Measurements from ENCODE around the gene BTBD2. TPM values are rescaled to one million over a fixed set of nuclear protein-coding genes. Genes with fewer than 3 reads are reported as not detected.

The BTBD2 gene
- total RNA-seq, 1 experiment from 2014 or later: 65.3 TPM

DNA sequence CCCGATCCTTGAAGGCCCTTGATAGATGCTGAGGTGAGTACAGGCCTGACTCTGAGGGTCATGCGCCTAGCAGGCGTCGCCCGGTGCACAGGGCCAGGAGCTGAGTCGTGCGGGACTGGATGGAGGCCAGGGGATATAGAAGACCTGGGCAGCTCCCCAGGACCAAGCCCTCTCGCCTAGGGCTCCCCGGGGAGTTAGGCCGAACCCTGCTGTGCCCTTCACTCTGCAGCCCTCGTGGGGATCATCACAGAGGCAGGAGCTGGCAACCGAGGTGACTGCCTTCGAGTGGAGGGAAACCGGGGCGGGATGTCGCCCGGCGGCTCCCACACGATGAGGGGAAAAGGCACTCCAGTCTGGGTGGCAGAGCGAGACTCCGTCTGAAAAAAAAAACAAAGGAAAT, 62.9 kb downstream of the BTBD2 start:
- TF ChIP-seq, protein P1, sequence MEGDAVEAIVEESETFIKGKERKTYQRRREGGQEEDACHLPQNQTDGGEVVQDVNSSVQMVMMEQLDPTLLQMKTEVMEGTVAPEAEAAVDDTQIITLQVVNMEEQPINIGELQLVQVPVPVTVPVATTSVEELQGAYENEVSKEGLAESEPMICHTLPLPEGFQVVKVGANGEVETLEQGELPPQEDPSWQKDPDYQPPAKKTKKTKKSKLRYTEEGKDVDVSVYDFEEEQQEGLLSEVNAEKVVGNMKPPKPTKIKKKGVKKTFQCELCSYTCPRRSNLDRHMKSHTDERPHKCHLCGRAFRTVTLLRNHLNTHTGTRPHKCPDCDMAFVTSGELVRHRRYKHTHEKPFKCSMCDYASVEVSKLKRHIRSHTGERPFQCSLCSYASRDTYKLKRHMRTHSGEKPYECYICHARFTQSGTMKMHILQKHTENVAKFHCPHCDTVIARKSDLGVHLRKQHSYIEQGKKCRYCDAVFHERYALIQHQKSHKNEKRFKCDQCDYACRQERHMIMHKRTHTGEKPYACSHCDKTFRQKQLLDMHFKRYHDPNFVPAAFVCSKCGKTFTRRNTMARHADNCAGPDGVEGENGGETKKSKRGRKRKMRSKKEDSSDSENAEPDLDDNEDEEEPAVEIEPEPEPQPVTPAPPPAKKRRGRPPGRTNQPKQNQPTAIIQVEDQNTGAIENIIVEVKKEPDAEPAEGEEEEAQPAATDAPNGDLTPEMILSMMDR (IDR thresholded peaks at IDR 0.05; ENCODE audit: unreplicated experiment): no peak
- BruUV-seq (replicated peaks): no TSS peak
- H3K4me3 Mint-ChIP-seq (ENCODE audit: low read depth, unreplicated experiment): no peak overlapping the region
- no peak overlapping the region for H3K27ac Mint-ChIP-seq (ENCODE audit: unreplicated experiment)
- H3K27me3 Mint-ChIP-seq (ENCODE audit: unreplicated experiment): no peaks in the 10 kb centered on the region
- DNase-seq: no peak
- intact Hi-C loops (cut with micrococcal nuclease; ENCODE audit: unreplicated experiment): no loop called here
- no peaks in the 10 kb centered on the region for H3K9me3 Mint-ChIP-seq (ENCODE audit: low read depth, unreplicated experiment)
- H3K4me1 Mint-ChIP-seq (ENCODE audit: low read depth, unreplicated experiment): no peaks in the 10 kb centered on the region
- peaks cover 4% of the 10 kb centered on the region for H3K36me3 Mint-ChIP-seq (ENCODE audit: insufficient read depth, unreplicated experiment)
- CTCF ChIA-PET: interaction anchor here (0.8 kb wide), 1 partner anchor 29 kb away, joined by 4 read pairs; no protein-coding TSS in a partner anchor

- no peak for DNase-seq
- Mint-ChIP-seq H3K4me3 (ENCODE audit: low read depth, unreplicated experiment) (no peak overlapping the region), H3K27me3 (ENCODE audit: unreplicated experiment) (no peaks in the 10 kb centered on the region), H3K4me1 (ENCODE audit: low read depth, unreplicated experiment) (no peaks in the 10 kb centered on the region), H3K27ac (ENCODE audit: unreplicated experiment) (no peak overlapping the region), H3K9me3 (ENCODE audit: low read depth, unreplicated experiment) (no peaks in the 10 kb centered on the region), H3K36me3 (ENCODE audit: insufficient read depth, unreplicated experiment) (peaks cover 9% of the 10 kb centered on the region)
- BruUV-seq (replicated peaks): no TSS peak
- CTCF ChIA-PET: no interaction called here
- TF ChIP-seq, protein P1 (IDR thresholded peaks at IDR 0.05; ENCODE audit: unreplicated experiment): no peak
- intact Hi-C loops (cut with micrococcal nuclease; ENCODE audit: unreplicated experiment): no loop called here
These were observed 64.9 kb downstream of the BTBD2 start for GRCh38 chr19:1950640-1951039.

- CTCF ChIA-PET: no interaction called here
- peaks cover 9% of the 10 kb centered on the region for H3K36me3 Mint-ChIP-seq (ENCODE audit: insufficient read depth, unreplicated experiment)
- no peak overlapping the region for H3K4me3 Mint-ChIP-seq (ENCODE audit: low read depth, unreplicated experiment)
- H3K27me3 Mint-ChIP-seq (ENCODE audit: unreplicated experiment): no peaks in the 10 kb centered on the region
- no TSS peak for BruUV-seq (replicated peaks)
- no peak overlapping the region for H3K27ac Mint-ChIP-seq (ENCODE audit: unreplicated experiment)
- no peaks in the 10 kb centered on the region for H3K4me1 Mint-ChIP-seq (ENCODE audit: low read depth, unreplicated experiment)
- no peak for DNase-seq
- intact Hi-C loops (cut with micrococcal nuclease; ENCODE audit: unreplicated experiment): no loop called here
- no peaks in the 10 kb centered on the region for H3K9me3 Mint-ChIP-seq (ENCODE audit: low read depth, unreplicated experiment)
- TF ChIP-seq, protein P1 (IDR thresholded peaks at IDR 0.05; ENCODE audit: unreplicated experiment): no peak
These were observed 66.0 kb downstream of the BTBD2 start for GRCh38 chr19:1949304-1950101.

- CTCF ChIA-PET: interaction anchor here (0.5 to 0.8 kb wide), 2 partner anchors 9 to 146 kb away, joined by 3 to 4 read pairs; no protein-coding TSS in a partner anchor
- no peak for DNase-seq
- TF ChIP-seq, protein P1 (IDR thresholded peaks at IDR 0.05; ENCODE audit: unreplicated experiment): no peak
- no peaks in the 10 kb centered on the region for H3K27me3 Mint-ChIP-seq (ENCODE audit: unreplicated experiment)
- no peaks in the 10 kb centered on the region for H3K9me3 Mint-ChIP-seq (ENCODE audit: low read depth, unreplicated experiment)
- intact Hi-C loops (cut with micrococcal nuclease; ENCODE audit: unreplicated experiment): no loop called here
- no TSS peak for BruUV-seq (replicated peaks)
- no peaks in the 10 kb centered on the region for H3K4me1 Mint-ChIP-seq (ENCODE audit: low read depth, unreplicated experiment)
- no peak overlapping the region for H3K27ac Mint-ChIP-seq (ENCODE audit: unreplicated experiment)
- peaks cover 13% of the 10 kb centered on the region for H3K36me3 Mint-ChIP-seq (ENCODE audit: insufficient read depth, unreplicated experiment)
- H3K4me3 Mint-ChIP-seq (ENCODE audit: low read depth, unreplicated experiment): no peak overlapping the region
These were observed 67.8 kb downstream of the BTBD2 start for GRCh38 chr19:1947651-1948209.
